ENCODE measurements around the gene NR5A2. TPM values are rescaled to one million over a fixed set of nuclear protein-coding genes. Genes with fewer than 3 reads are reported as not detected.

NR5A2 gene
- total RNA-seq, 1 donor from 2014 or later: 0.07 TPM

DNA sequence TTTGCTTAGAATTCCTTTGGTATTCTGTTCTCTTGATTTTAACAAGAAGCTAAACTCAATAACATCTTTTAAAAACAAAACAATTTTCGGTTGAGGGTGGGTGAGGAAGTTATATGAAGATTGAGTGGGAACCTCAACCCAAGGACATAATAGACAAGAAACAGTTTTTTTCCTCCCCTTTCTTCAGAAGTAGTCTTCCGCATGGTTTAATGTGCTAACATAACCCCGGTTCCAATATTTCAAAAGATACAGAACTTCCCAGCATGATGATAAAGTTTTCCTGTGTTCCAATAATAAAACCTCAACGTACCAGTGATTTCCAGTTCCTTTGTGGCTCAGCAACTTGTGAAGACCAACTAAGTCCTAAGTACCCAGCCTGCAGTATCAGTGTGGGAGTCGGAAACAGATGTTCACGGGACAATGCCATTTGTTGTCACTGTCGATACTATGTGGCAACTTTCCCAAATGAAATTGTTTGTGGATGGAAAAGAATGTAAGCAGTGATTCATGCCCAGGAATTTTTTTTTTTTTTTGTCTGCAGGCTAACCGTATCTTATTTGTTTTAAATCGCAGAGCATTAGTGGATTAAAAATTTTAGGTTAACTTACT, 48.5 kb downstream of the NR5A2 start:
- Mint-ChIP-seq H3K27me3 (peaks cover 24% of the 10 kb centered on the region), H3K36me3 (ENCODE audit: low read depth) (no peaks in the 10 kb centered on the region), H3K4me3 (no peak overlapping the region), H3K27ac (no peak overlapping the region), H3K4me1 (peaks cover 12% of the 10 kb centered on the region), H3K9me3 (no peaks in the 10 kb centered on the region)
- ATAC-seq (ENCODE audit: low read depth): no peak
- intact Hi-C loops (cut with micrococcal nuclease): no loop called here
- POLR2A ChIA-PET: no interaction called here
- TF ChIP-seq, protein P1, sequence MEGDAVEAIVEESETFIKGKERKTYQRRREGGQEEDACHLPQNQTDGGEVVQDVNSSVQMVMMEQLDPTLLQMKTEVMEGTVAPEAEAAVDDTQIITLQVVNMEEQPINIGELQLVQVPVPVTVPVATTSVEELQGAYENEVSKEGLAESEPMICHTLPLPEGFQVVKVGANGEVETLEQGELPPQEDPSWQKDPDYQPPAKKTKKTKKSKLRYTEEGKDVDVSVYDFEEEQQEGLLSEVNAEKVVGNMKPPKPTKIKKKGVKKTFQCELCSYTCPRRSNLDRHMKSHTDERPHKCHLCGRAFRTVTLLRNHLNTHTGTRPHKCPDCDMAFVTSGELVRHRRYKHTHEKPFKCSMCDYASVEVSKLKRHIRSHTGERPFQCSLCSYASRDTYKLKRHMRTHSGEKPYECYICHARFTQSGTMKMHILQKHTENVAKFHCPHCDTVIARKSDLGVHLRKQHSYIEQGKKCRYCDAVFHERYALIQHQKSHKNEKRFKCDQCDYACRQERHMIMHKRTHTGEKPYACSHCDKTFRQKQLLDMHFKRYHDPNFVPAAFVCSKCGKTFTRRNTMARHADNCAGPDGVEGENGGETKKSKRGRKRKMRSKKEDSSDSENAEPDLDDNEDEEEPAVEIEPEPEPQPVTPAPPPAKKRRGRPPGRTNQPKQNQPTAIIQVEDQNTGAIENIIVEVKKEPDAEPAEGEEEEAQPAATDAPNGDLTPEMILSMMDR (IDR thresholded peaks at IDR 0.05): no peak
- CTCF ChIA-PET: no interaction called here
- no peak for DNase-seq

DNA sequence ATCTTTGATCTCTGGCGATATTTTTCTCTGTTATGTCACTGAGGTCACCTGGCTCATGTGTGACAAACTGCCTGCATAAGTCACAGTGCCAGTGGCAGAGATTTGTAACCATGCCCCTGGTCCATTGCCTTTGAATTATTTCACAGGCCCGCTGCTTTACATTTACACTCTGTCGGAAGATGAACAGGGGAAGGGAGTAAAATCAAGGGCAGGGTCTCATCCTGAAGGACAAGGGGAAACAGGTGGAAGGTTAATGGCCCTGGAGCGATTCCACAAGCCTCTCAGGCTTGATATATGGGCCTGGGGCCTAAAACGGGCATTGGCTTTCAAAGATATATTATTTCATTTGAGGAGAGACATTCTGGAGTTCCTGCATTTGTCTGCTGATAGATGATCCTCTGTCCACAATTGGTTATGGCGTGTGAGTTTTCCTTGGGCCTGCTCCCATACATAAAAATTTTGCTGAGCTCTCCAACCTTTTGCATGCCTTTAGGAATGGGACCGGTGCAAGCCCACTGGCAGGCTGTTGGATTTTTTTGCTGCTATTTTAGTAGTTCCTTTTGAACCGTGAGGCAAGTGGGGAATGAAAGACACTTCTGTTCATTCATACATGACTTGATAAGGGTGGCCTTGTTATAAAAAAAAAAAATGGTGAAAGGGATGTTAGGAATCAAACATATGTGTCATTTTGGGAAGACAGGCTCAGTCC, 51.9 kb downstream of the NR5A2 start:
- intact Hi-C loops (cut with micrococcal nuclease): no loop called here
- DNase-seq (no peak), ATAC-seq (ENCODE audit: low read depth) (no peak)
- TF ChIP-seq, protein P1 (IDR thresholded peaks at IDR 0.05): no peak
- H3K27me3 Mint-ChIP-seq: peaks cover 10% of the 10 kb centered on the region
- ChIA-PET CTCF (no interaction called here), POLR2A (no interaction called here)
- H3K9me3 Mint-ChIP-seq: no peaks in the 10 kb centered on the region
- no peak overlapping the region for H3K4me3 Mint-ChIP-seq
- no peak overlapping the region for H3K27ac Mint-ChIP-seq
- peaks cover 6% of the 10 kb centered on the region for H3K4me1 Mint-ChIP-seq
- H3K36me3 Mint-ChIP-seq (ENCODE audit: low read depth): no peaks in the 10 kb centered on the region

DNA sequence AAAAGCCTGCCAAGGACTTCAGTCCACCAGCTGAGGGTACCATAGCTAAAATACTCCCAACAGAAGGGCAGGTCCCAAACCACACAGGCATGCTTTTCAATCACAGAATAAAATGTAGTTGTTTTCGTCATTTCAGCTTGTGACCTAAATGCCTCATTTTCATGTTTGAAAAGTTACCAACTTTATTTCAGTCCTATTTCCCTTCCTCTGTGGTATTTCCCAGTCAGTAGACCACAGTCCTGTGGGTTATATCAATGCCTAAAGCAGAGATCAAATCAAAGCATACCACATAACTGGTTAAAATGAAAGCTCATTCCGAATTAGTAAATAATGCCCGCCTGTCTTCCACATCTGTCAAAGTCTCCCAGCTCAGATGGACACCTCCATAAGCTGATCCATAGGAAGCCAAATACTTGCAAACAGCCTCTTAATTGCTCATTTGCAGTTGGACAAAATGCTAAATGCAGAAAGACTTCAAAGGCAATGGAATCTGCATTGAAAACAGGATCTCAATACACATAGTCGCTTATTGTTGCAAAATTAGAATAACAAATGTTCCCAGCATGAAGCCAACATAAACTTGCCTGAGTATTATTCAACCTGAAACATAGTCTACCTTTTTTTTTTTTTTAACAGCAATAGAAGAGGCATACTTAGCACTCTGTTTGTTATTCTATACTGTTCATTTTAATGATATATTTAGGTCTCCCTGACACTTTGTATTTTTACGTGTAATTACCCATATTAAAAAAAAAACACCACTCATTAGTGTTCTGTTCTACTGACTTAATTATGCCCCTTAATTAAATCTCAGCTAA, 53.9 kb downstream of the NR5A2 start:
- Mint-ChIP-seq H3K27ac (no peak overlapping the region), H3K36me3 (ENCODE audit: low read depth) (no peaks in the 10 kb centered on the region), H3K9me3 (no peaks in the 10 kb centered on the region), H3K4me3 (no peak overlapping the region), H3K27me3 (peaks cover 17% of the 10 kb centered on the region), H3K4me1 (no peaks in the 10 kb centered on the region)
- intact Hi-C loops (cut with micrococcal nuclease): no loop called here
- CTCF ChIA-PET: no interaction called here
- TF ChIP-seq, protein P1 (IDR thresholded peaks at IDR 0.05): no peak
- POLR2A ChIA-PET: no interaction called here
- DNase-seq (no peak), ATAC-seq (ENCODE audit: low read depth) (no peak)

DNA sequence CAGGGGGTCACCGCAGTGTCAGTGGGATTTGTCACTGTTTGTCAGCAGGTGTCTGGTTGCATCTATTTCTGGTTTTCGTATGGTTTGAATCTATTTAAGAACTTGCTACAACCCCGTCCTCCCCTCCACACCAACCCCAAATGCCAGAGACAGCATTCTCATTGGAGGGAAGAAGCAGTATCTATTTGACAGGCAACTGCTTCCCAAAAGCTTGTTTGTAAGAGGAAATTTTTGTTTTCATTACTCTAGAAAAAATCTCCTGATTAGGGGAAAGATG, 54.4 kb downstream of the NR5A2 start:
- TF ChIP-seq, protein P1 (IDR thresholded peaks at IDR 0.05): no peak
- intact Hi-C loops (cut with micrococcal nuclease): no loop called here
- Mint-ChIP-seq H3K9me3 (no peaks in the 10 kb centered on the region), H3K27me3 (peaks cover 19% of the 10 kb centered on the region), H3K4me3 (no peak overlapping the region), H3K27ac (no peak overlapping the region), H3K36me3 (ENCODE audit: low read depth) (no peaks in the 10 kb centered on the region), H3K4me1 (no peaks in the 10 kb centered on the region)
- ATAC-seq (ENCODE audit: low read depth) (no peak), DNase-seq (no peak)
- CTCF ChIA-PET: no interaction called here
- POLR2A ChIA-PET: no interaction called here

DNA sequence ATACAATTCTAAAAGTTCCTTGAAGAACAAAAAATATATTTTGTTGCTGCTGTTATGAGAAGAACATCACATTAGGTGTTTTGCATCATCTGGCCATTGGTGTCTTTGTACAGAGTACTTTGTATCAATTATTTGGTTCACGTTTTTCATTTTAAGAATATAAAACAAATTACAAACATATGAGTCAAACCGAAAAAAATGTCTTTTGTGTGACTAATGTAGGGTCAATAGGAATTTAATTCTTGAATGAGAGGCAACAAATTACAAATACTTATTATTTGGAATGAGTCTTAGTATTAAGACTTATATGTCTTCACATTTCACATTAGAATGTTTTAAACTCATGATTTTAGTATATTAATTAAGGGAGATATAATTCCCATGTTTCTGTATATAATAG, 54.8 kb downstream of the NR5A2 start:
- no peaks in the 10 kb centered on the region for H3K4me1 Mint-ChIP-seq
- H3K4me3 Mint-ChIP-seq: no peak overlapping the region
- no peak for DNase-seq
- no peaks in the 10 kb centered on the region for H3K36me3 Mint-ChIP-seq (ENCODE audit: low read depth)
- peaks cover 22% of the 10 kb centered on the region for H3K27me3 Mint-ChIP-seq
- no peaks in the 10 kb centered on the region for H3K9me3 Mint-ChIP-seq
- TF ChIP-seq, protein P1 (IDR thresholded peaks at IDR 0.05): no peak
- H3K27ac Mint-ChIP-seq: no peak overlapping the region
- ChIA-PET CTCF (no interaction called here), POLR2A (no interaction called here)
- ATAC-seq (ENCODE audit: low read depth): no peak
- intact Hi-C loops (cut with micrococcal nuclease): no loop called here

All from activated B cell treated with CpG ODN at 0.5 μM for 24 hours (primary cell).